ENCODE data around the gene TCF19.

- no peak for TF ChIP-seq CTCF (IDR thresholded peaks at IDR 0.05)
- no peak for TF ChIP-seq POLR2A (IDR thresholded peaks at IDR 0.05)
Observed at GRCh38 chr6:31170600-31170881, 12.2 kb downstream of the TCF19 start, which contains the start of gene POU5F1.

All from right lobe of liver (tissue), 4 donors.